Brain microvascular endothelial cell (primary cell): ENCODE data around the gene RBM42.
"Not testable (repeated sequence)": the region's sequence is repeated elsewhere in the genome, so short reads cannot be mapped to it uniquely, and the experiment has no call there.

ENCODE experiments used
- DNase-seq: peaks from one replicate; pipeline ENCODE4 v3.0.0-alpha.2; 2020
- H3K27ac ChIP-seq: fragments of 250-450 bp; sonication (Bioruptor Pico); 2 replicates; pipeline ENCODE4 v1.5.1; 2020; ENCODE audit warnings: mild to moderate bottlenecking, moderate library complexity
- H3K27me3 ChIP-seq: fragments of 250-450 bp; sonication (Bioruptor Pico); replicated peaks from 2 replicates; pipeline ENCODE4 v1.5.1; 2020; ENCODE audit warnings: mild to moderate bottlenecking
- H3K36me3 ChIP-seq: fragments of 250-450 bp; sonication (Bioruptor Pico); replicated peaks from 2 replicates; pipeline ENCODE4 v1.5.1; 2020; ENCODE audit warnings: mild to moderate bottlenecking
- H3K4me3 ChIP-seq: 2 replicates; pipeline ENCODE4 v1.5.1; 2011; ENCODE audit warnings: low read depth, mild to moderate bottlenecking, control low read depth, low read length, moderate library complexity
- CTCF ChIP-seq: IDR thresholded peaks from 2 replicates; pipeline ENCODE4 v1.5.1; 2011; ENCODE audit warnings: low read depth, mild to moderate bottlenecking, moderate library complexity, low read length, control low read depth, inconsistent platforms; ENCODE audit errors: missing control alignments
- in situ Hi-C: cut with HindIII; loops from 2 replicates; pipeline ENCODE4 v1.10.0; 2017; ENCODE audit warnings: low sequenced_read_pairs, low pct_ligation_motif_present

The RBM42 gene

GRCh38 chr19:35592226-35592625 lies 36.6 kb upstream of the RBM42 start:
- no peaks in the 10 kb centered on the region for H3K36me3 ChIP-seq
- no peaks in the 10 kb centered on the region for H3K27me3 ChIP-seq
- H3K27ac ChIP-seq: no peak overlapping the region
- H3K4me3 ChIP-seq: no peak overlapping the region
- DNase-seq: no peak
- TF ChIP-seq CTCF: peak; percentile 57
- in situ Hi-C loops: no loop called here

DNA sequence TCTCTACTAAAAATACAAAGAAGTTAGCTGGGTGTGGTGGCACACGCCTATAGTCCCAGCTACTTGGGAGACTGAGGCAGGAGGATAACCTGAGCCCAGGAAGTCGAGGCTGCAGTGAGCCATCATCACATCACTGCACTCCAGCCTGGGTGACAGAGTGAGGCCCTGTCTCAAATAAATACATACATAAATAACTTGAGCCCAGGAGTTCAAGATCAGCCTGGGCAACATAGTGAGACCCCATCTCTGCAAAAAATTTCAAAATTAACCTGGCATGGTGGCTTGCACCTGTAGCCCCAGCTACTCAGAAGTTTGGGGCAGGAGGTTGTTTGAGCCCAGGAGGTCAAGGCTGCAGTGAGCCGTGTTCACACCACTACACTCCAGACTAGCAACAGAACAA lies 33.8 kb upstream of the RBM42 start:
- H3K27me3 ChIP-seq, H3K4me3 ChIP-seq, H3K36me3 ChIP-seq, in situ Hi-C loops, DNase-seq, H3K27ac ChIP-seq: not testable (repeated sequence)

DNA sequence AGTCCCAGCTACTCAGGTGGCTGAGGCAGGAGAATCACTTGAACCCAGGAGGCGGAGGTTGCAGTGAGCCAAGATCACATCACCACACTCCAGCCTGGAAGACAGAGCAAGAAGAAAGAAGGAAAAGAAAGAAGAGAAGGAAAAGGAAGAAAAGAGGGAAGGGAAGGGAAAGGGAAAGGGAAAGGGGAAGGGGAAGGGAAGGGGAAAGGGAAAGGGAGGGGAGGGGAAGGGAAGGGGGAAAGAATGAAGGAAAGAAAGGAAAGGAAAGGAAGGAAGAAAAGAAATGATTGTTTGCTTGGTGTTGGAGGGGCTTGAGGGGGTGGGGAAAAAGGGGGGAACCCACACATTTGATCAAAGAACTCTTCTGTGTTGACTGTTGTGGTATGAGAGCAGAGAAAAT lies 32.9 kb upstream of the RBM42 start:
- no peaks in the 10 kb centered on the region for H3K27me3 ChIP-seq
- no peak overlapping the region for H3K27ac ChIP-seq
- in situ Hi-C loops: no loop called here
- H3K4me3 ChIP-seq: no peak overlapping the region
- DNase-seq: no peak
- TF ChIP-seq CTCF: no peak
- no peaks in the 10 kb centered on the region for H3K36me3 ChIP-seq

GRCh38 chr19:35596366-35596999 lies 32.4 kb upstream of the RBM42 start:
- in situ Hi-C loops: no loop called here
- TF ChIP-seq CTCF: no peak
- DNase-seq: no peak

DNA sequence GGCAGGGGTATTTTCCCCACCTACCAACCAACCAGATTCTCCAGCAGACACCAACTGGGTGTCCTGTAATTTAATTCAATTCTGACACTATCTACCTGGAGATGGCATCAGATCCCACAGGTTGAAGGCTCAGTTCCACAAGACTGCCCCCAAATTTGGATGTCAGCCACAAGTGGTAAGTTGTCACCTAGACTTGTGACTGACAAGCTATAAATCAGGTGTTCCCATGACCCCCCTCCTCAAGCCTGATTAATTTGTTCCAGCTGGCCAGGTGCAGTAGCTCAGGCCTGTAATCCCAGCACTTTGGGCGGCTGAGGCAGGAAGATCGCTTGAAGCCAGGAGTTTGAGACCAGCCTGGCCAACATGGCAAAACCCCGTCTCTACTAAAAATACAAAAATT lies 26.9 kb upstream of the RBM42 start:
- Histone ChIP-seq H3K36me3 (no peaks in the 10 kb centered on the region), H3K4me3 (no peak overlapping the region), H3K27me3 (no peaks in the 10 kb centered on the region), H3K27ac (no peak overlapping the region)
- in situ Hi-C loops: no loop called here
- no peak for DNase-seq
- TF ChIP-seq CTCF: no peak

More at GRCh38 chr19:35596366-35596999, 32.4 kb upstream of the RBM42 start:
- no peak overlapping the region for H3K27ac ChIP-seq
- no peaks in the 10 kb centered on the region for H3K36me3 ChIP-seq
- H3K4me3 ChIP-seq: no peak overlapping the region
- no peaks in the 10 kb centered on the region for H3K27me3 ChIP-seq

DNA sequence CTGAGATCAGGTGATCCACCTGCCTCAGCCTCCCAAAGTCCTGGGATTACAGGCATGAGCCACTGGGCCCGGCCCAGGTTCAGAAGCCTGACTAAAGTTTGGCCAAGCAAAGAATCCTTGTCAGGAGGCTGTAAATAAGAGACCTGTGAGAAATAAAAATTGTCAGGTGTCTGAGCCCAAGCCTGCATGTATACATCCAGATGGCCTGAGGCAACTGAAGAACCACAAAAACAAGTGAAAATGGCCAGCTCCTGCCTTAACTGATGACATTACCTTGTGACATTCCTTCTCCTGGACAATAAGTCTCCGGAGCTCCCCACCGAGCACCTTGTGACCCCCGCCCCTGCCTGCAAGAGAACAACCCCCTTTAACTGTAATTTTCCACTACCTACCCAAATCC lies 24.4 kb upstream of the RBM42 start:
- H3K36me3 ChIP-seq, H3K27ac ChIP-seq, H3K27me3 ChIP-seq, in situ Hi-C loops, DNase-seq, H3K4me3 ChIP-seq: not testable (repeated sequence)

DNA sequence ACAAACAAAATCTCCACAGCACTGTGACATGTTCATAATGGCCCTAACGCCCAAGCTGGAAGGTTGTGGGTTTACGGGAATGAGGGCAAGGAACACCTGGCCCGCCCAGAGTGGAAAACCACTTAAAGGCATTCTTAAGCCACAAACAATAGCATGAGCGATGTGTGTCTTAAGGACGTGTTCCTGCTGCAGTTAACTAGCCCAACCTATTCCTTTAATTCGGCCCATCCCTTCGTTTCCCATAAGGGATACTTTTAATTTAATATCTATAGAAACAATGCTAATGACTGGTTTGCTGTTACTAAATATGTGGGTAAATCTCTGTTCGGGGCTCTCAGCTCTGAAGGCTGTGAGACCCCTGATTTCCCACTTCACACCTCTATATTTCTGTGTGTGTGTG lies 21.7 kb upstream of the RBM42 start:
- H3K4me3 ChIP-seq, H3K27me3 ChIP-seq, H3K27ac ChIP-seq, DNase-seq, H3K36me3 ChIP-seq, in situ Hi-C loops: not testable (repeated sequence)
